ENCODE measurements around the gene PAN2. TPM values are rescaled to one million over a fixed set of nuclear protein-coding genes. Genes with fewer than 3 reads are reported as not detected.

Gene PAN2
- total RNA-seq, 4 donors from 2014 or later, result 14.1 to 34.5 (median 24.4) TPM

- intact Hi-C loops (cut with DNase I), result no loop called here
- TF ChIP-seq POLR2A (IDR thresholded peaks at IDR 0.05; ENCODE audit: low read depth) (no peak), POLR2AphosphoS5 (IDR thresholded peaks at IDR 0.05) (no peak), EP300 (IDR thresholded peaks at IDR 0.05) (no peak)
- TF ChIP-seq, protein P1, sequence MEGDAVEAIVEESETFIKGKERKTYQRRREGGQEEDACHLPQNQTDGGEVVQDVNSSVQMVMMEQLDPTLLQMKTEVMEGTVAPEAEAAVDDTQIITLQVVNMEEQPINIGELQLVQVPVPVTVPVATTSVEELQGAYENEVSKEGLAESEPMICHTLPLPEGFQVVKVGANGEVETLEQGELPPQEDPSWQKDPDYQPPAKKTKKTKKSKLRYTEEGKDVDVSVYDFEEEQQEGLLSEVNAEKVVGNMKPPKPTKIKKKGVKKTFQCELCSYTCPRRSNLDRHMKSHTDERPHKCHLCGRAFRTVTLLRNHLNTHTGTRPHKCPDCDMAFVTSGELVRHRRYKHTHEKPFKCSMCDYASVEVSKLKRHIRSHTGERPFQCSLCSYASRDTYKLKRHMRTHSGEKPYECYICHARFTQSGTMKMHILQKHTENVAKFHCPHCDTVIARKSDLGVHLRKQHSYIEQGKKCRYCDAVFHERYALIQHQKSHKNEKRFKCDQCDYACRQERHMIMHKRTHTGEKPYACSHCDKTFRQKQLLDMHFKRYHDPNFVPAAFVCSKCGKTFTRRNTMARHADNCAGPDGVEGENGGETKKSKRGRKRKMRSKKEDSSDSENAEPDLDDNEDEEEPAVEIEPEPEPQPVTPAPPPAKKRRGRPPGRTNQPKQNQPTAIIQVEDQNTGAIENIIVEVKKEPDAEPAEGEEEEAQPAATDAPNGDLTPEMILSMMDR (IDR thresholded peaks at IDR 0.05), result no peak
- Histone ChIP-seq H3K36me3 (peaks cover 50 to 83% (median 81%) of the 10 kb centered on the region in 4 donors), H3K27ac (replicated peaks in 1 of 4) (no peak overlapping the region), H3K4me3 (no peak overlapping the region), H3K4me1 (peaks cover 0 to 8% (median 7%) of the 10 kb centered on the region in 4 donors), H3K27me3 (no peaks in the 10 kb centered on the region), H3K9me3 (no peaks in the 10 kb centered on the region)
- DNase-seq (ENCODE audit: extremely low spot score), result no peak
- 81% methylated on average over 2 of the region's 2 CpGs for WGBS
These were observed 12.8 kb downstream of the PAN2 start for GRCh38 chr12:56321027-56321426.

DNA sequence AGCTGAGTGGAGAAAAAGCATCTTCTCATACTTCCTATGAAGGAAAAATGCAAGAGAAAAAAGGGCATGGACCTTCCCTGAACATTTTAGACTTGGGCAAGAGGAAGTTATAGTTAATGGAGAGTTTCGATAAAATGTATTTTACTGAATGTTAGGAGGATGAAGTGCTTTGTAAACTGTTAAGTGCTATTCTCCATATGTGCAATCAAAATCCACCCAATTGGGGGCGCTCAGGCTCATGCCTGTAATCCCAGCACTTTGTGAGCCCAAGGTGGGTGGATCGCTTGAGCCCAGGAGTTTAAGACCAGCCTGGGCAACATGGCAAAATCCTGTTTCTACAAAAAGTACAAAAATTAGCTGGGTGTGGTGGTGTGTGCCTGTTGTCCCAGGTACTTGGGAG lies 16.1 kb downstream of the PAN2 start:
- DNase-seq (ENCODE audit: extremely low spot score), result no peak
- no peak overlapping the region for H3K27ac ChIP-seq (replicated peaks in 1 of 4)
- no peaks in the 10 kb centered on the region for H3K9me3 ChIP-seq
- WGBS, result 93% methylated on average over 3 of the region's 3 CpGs
- no peak overlapping the region for H3K4me3 ChIP-seq
- H3K27me3 ChIP-seq, result no peaks in the 10 kb centered on the region
- TF ChIP-seq, protein P1 (IDR thresholded peaks at IDR 0.05), result no peak
- TF ChIP-seq POLR2A (IDR thresholded peaks at IDR 0.05; ENCODE audit: low read depth), result no peak
- no peak for TF ChIP-seq POLR2AphosphoS5 (IDR thresholded peaks at IDR 0.05)
- no peak for TF ChIP-seq EP300 (IDR thresholded peaks at IDR 0.05)
- intact Hi-C loops (cut with DNase I), result no loop called here
- H3K4me1 ChIP-seq, result peaks cover 9 to 22% (median 17%) of the 10 kb centered on the region in 4 donors
- peaks cover 28 to 65% (median 61%) of the 10 kb centered on the region in 4 donors for H3K36me3 ChIP-seq

- DNase-seq (ENCODE audit: extremely low spot score), result peak; percentile 99
- intact Hi-C loops (cut with DNase I), result no loop called here
- no peaks in the 10 kb centered on the region for H3K9me3 ChIP-seq
- peak within 1 kb of the TSS; percentile 65 to 98 (median 84) for H3K4me3 ChIP-seq
- peaks cover 9 to 22% (median 17%) of the 10 kb centered on the region in 4 donors for H3K4me1 ChIP-seq
- no peaks in the 10 kb centered on the region for H3K27me3 ChIP-seq
- WGBS, result 0% methylated on average over 33 of the region's 62 CpGs
- TF ChIP-seq POLR2A (IDR thresholded peaks at IDR 0.05; ENCODE audit: low read depth), result peak; percentile 11
- TF ChIP-seq, protein P1 (IDR thresholded peaks at IDR 0.05), result peak in 2 of 3 experiments; percentile 5 to 13
- TF ChIP-seq EP300 (IDR thresholded peaks at IDR 0.05), result no peak
- peak; percentile 82 to 91 for TF ChIP-seq POLR2AphosphoS5 (IDR thresholded peaks at IDR 0.05)
- peak within 1 kb of the TSS; percentile 89 to 96 (median 93) for H3K27ac ChIP-seq (replicated peaks in 1 of 4)
- peaks cover 24 to 64% (median 55%) of the 10 kb centered on the region in 4 donors for H3K36me3 ChIP-seq
These were observed 18.0 kb downstream of the PAN2 start, which contains the start of gene CNPY2 for GRCh38 chr12:56315622-56316473. Gene CNPY2, minus strand, starts transcription at chr12:56315988. Its CDS starts 771 bp downstream, at chr12:56315217.

DNA sequence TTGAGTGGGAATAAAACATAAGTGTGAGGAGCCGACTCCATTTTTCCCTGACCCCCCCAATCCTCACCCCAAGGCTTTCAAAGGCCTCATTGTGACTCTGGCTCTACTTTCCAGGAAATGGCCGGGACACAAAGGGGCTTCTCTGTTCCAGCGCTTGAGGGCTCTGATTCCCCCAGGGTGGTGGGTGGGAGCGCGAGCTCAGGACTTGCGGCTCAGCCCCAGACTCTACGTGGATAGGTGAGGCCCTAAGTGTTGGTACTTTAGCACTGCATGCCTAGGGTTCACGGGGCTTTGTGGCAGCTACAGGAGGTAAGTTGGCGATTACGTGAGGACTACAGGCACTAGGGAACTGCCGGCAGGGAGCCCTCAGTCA lies 18.6 kb downstream of the PAN2 start:
- no peak for DNase-seq (ENCODE audit: extremely low spot score)
- no peaks in the 10 kb centered on the region for H3K27me3 ChIP-seq
- intact Hi-C loops (cut with DNase I), result no loop called here
- peak overlapping the region; percentile 89 to 96 (median 93) for H3K27ac ChIP-seq (replicated peaks in 1 of 4)
- H3K4me1 ChIP-seq, result peaks cover 9 to 22% (median 17%) of the 10 kb centered on the region in 4 donors
- TF ChIP-seq POLR2AphosphoS5 (IDR thresholded peaks at IDR 0.05), result no peak
- TF ChIP-seq, protein P1 (IDR thresholded peaks at IDR 0.05), result no peak
- TF ChIP-seq EP300 (IDR thresholded peaks at IDR 0.05), result no peak
- H3K36me3 ChIP-seq, result peaks cover 24 to 64% (median 56%) of the 10 kb centered on the region in 4 donors
- H3K4me3 ChIP-seq, result peak overlapping the region; percentile 65 to 98 (median 84)
- WGBS, result 1% methylated on average over 11 of the region's 11 CpGs
- H3K9me3 ChIP-seq, result no peaks in the 10 kb centered on the region

Data from esophagus muscularis mucosa (tissue), 4 donors.